Activated CD8-positive, alpha-beta memory T cell treated with anti-CD3 and anti-CD28 coated beads for 1 hour (primary cell): ENCODE measurements around the gene ZBTB48.
"Not testable (repeated sequence)": the region's sequence is repeated elsewhere in the genome, so short reads cannot be mapped to it uniquely, and the experiment has no call there.

Source experiments
- DNase-seq, 2 donors: peaks; one replicate each; pipeline ENCODE4 v3.0.0-alpha.2; 2020; ENCODE audit warnings: low read depth in 1 of 2; ENCODE audit errors: extremely low read depth in 1 of 2

ZBTB48 gene

DNA sequence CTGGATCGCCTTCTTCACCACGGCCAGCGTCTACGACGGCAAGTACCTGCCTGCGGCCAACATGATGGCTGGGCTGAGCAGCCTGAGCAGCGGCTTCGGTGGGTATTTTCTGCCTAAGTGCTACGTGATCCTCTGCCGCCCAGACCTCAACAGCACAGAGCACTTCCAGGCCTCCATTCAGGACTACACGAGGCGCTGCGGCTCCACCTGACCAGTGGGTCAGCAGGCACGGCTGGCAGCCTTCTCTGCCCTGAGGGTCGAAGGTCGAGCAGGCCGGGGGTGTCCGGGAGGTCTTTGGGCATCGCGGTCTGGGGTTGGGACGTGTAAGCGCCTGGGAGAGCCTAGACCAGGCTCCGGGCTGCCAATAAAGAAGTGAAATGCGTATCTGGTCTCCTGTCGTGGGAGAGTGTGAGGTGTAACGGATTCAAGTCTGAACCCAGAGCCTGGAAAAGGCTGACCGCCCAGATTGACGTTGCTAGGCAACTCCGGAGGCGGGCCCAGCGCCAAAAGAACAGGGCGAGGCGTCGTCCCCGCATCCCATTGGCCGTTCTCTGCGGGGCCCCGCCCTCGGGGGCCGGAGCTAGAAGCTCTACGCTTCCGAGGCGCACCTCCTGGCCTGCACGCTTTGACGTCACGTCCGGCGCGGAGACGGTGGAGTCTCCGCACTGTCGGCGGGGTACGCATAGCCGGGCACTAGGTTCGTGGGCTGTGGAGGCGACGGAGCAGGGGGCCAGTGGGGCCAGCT, at the start of gene ZBTB48:
Gene ZBTB48, plus strand, starts transcription at position 621 of the 745 bp plus-strand sequence. CDS start 616 bp downstream, outside the sequence.
- DNase-seq = peak; percentile 90 to 95

DNA sequence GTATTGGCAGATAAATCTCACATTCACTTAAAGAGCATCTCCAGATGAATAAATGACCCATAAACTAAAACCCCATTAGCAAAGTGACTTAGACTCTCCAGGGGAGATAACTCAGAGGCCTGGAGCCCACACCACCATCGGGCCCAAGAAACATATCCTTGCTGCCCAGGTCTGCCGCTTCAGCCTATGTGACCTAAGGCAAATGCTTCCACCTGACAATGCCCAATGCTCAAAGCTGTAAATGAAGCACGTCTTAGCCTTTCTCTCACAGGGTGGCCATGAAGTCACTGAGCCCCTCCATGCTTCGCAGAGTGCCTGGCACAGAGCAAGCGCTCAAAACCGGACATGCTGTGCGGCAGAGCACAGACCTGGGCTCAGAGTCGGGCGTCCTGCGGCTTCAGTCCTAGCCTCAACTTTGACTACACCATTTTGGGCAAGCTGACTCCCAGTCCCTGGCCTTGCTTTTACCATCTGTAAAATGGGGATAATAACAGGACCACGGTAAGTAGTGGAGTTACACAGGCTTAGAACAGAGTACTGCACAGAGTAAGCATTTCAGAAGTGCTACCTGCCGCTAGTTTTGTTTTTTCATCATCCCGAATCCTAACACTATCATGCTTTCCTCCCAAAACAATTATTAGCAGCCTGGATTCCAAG, 49.2 kb upstream of the ZBTB48 start:
- DNase-seq = no peak

DNA sequence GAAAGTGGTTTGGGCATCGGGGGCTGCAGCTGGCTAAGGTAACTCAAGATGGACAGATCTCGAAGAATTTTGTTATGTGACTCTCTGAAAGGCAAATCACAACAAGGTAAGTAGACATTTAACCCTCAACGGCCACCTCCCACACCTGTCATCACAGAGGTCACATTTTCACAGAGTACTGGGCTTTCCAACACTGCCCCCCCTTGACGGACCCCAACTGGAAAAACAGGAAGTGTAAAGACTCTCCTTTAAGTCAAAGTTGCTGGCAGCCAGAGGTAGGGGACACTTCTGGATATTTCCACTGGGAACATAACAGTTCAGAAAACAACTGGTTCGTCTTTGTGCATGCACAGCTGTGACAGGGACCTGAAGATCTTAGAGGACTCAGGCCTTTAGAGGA, 47.8 kb upstream of the ZBTB48 start:
- no peak for DNase-seq

DNA sequence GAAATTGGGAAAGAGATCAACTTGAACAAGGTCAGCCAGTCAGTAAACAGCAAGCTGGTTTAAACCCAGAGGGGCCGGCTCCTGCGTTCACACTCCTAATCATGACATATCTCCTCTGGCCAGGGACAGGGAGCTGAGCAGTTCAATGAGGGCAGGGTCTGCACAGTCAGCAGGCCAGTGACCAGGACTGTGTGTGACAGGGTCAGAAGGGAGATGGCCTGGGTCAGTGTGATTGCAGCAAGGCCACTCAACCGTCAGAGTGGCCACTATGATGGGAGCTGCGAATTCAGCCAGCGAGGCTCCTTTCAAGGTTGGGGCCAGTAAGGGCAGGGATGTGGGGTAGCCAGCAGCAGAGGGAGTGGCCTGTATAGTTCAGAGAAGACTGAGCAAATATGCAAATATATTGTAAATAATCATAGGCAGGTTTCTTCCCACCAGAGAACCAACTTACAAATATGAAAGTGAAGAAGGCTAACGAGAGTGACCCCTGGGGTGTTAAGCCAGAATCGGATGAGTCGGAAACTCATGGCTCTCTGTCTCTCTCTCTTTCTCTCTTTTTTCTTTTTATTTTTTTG, 45.5 kb upstream of the ZBTB48 start:
- no peak for DNase-seq

DNA sequence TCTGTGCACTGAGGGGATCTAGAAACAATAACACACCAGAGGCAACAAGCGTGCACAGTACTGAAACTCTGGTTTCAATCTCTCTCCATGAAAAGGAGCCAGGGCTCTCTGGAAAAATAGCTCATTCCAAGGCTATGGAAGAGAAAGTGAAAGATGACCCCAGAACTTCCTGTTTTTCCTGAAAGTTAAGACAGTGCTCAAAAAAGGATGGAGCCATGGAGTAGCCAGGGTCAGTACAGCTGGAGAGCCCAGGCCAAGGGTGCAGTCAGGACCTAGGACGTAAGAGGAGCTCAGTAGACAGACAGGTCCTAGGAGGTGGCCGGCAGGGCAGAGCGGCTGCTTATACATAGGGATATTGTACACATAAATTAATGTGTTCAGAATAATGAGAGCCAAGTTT, 44.6 kb upstream of the ZBTB48 start:
- DNase-seq = no peak

GRCh38 chr1:6536291-6536690, 43.5 kb upstream of the ZBTB48 start:
- DNase-seq = no peak

- no peak for DNase-seq
These were observed 40.8 kb upstream of the ZBTB48 start for GRCh38 chr1:6538956-6539355.

- no peak for DNase-seq
These were observed 35.0 kb upstream of the ZBTB48 start for GRCh38 chr1:6544831-6545230.

DNA sequence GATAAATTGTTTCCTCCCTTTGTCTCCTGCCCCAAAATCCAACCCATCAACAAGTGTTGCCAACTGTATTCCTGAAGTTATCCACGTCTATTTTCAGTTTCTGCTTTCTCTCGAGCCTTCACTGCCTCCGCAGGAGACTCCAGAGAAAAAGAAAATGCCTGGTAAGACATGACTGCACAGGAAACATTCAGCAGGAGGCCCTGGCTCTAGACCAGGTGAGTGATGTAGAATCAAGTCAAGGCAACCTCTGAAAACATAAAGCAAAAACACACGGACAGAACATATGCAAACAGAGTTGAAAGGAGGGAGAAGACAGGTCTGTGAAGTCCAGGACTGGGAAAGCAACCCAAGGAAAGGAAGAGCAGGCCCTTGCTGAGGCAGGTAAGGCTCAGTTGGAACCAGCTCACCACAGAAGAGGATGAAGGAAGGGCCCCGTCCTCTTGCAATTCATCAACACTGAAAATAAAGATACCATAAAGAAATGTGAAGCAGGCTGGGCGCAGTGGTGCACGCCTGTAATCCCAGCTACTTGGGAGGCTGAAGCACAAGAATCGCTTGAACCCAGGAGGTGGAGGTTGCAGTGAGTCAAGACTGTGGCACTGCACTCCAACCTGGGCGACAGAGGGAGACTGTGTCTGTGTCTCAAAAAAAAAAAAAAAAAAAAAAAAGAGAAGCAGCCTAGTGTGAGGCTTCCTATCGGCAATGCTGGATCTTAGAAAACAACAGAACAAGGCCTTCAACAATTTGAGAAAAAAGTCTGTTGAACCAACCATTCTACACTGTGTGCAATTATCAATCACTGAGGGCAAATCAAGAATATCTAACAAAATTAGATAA, 34.3 kb upstream of the ZBTB48 start:
- no peak for DNase-seq

DNA sequence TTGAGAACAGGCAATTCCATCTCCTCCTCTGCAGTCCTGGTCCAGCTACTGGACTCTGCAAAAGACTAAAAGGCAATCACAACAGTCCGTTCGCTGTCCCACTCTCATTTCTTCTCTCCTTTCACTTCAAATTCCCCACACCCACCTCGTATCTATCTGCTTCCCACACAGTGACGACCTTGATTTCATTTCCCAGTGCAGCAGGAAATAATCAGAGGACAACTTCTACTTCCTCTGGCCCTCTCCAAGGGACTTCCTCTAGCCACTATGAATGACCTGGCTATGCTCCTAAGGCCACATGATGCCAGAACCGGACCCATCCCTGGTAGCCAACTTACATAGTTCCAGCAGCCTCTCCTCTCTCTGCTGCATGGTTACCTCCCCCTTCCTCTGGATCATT, 33.5 kb upstream of the ZBTB48 start:
- DNase-seq = no peak

- no peak for DNase-seq
These were observed 32.5 kb upstream of the ZBTB48 start for GRCh38 chr1:6547301-6547700.

DNA sequence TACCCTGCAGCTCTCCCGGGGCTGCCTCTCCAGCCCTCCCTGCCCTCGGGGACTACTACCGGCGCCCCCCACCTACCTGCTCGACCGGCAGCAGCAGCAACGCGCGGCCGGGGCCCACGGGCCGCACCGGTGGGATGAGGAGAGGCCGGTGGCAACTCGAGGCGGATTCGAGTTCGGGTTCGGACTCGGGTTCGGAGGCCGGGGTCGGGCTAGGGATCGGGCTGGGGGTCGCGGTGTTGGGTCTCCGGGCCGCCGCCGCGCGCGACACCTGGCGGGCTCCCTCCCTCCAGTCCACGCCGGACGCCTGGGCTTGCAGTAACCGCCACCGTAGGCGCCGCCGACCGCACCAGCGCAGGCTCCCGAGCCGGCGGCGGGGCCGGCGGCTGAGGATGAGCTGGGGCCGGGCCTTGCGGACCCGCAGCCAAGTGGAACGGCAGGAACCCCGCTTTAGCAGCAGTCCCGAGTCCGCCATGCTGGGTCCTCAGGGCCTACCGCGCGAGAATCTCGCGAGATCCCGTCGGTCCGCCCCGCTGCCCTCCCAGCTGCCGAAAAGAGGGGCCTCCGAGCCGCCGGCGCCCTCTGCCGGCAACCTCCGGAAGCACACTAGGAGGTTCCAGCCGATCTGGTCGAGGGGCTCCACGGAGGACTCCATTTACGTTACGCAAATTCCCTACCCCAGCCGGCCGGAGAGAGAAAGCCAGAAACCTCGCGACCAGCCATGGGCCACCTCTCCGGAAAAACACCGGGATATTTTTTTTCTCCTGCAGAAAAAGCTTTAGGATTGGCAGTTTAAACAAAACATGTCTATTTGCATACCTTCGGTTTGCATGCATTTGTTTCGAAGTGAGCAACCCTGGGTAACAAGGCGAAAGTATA, 25.5 kb upstream of the ZBTB48 start, which contains the start of gene NOL9:
Gene NOL9, minus strand, starts transcription at position 483 of the 876 bp plus-strand sequence. Its CDS starts 11 bp downstream, at position 472.
- peak; percentile 78 to 91 for DNase-seq

DNA sequence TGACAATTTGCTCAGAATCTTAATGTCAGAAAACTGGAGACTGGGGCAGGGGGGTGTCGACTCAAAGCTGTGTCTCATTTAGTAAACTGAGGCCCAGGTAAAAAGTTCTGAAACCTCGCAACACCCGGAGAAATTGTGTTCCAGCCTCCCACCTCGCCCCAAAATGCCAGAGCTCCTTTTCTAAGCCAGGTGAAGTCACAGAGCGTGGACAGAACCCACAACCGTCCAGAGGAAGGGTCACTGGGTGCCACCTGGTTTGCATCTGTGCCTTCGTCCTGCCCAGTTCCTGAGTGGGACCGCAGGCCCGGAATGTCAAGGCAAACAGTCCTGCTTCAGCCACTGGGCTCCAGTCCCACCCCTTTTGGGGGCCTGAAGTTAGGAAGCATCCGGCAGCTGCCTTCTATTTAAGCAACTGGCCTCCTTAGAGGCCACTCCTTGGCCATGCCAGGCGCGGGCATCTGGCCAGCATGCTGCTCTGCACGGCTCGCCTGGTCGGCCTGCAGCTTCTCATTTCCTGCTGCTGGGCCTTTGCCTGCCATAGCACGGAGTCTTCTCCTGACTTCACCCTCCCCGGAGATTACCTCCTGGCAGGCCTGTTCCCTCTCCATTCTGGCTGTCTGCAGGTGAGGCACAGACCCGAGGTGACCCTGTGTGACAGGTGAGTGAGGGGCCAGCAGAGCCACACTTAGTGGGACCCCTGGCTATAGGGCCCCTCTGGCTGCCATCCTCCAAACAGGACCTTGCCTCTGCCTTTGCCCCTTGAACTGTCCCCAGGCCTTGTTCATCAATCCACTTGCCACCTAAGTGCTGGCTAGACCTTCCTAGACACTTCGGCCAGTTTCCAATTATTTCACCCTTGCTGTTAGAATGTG, 24.7 kb upstream of the ZBTB48 start, which contains the start of gene TAS1R1:
Gene TAS1R1, plus strand, starts transcription at position 401 of the 872 bp plus-strand sequence. Its CDS starts 67 bp downstream, at position 468.
- no peak for DNase-seq

DNA sequence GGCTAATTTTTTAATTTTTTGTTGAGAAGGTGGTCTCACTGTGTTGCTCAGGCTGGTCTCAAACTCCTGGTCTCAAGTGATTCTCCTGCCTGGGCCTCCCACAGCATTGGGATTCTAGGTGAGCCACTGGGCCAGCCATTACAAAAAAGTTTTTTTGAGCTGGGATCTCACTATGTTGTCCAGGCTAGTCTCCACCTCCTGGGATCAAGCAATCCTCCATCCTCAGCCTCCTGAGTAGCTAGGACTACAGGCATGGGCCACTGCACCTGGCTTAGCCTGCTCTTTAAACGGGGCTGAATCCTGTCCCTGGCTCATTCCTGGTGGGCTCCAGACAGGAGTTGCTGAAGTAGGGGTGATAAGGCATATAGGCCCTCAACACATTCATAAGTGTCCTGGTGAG, 22.2 kb upstream of the ZBTB48 start:
- DNase-seq = no peak

DNA sequence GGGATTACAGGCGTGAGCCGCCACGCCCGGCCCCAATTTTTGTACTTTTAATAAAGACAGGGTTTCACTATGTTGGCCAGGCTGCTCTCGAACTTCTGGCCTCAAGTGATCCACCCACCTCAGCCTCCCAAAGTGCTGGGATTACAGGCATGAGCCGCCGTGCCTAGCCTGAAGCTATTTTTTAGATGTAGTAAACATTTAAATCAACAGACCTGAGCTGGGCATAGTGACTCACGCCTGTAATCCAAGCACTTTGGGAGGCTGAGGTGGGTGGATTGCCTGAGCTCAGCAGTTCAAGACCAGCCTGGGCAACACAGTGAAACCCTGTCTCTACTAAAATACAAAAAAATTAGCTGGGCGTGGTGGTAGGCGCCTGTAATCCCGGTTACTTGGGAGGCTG, 20.6 kb upstream of the ZBTB48 start:
- not testable (repeated sequence) for DNase-seq

- DNase-seq = no peak
These were observed 19.5 kb upstream of the ZBTB48 start for GRCh38 chr1:6560267-6560666.

DNA sequence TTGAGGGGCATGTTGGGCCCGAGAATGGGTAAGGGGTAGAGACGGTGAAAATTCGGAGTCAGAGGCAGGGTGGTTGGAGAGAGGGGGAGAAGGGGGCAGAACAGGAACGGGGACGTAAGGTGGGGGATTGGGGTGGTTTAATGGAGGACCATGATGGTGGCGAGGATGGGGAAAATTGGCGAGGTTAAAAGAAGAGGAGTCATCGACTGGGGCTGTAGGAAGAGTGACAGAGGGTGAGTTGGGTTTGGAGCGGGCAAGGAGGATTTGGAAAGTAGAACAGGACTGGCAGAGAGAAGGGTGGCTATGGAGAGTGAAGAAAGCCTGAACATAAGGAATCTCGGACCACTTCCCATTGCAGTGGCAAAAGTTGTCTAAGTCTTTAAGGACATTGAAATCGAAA, 10.8 kb upstream of the ZBTB48 start:
- DNase-seq = no peak

DNA sequence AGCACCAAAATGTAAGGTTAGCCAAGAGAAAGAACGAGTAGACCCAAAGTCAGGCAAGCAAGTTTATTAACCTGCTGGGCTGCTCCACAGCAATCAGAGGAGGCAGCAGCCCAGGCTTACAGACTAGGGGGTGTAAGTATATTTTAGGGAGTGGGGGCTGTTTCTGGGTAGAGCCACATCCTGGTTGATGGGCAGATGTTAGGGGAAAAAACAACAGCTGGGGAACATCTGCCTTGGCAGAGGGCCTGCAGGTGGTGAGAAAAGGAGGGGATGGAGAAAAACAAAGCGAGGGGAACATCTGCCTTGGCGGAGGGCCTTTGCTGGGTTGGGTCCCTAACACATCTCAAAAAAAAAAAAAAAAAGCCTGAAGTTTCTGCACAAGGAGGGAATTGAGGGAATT, 9.7 kb upstream of the ZBTB48 start:
- no peak for DNase-seq

- DNase-seq = no peak
These were observed 8.8 kb upstream of the ZBTB48 start for GRCh38 chr1:6570987-6571386.
